Left forelimb (tissue), 1 donor: Measurements from ENCODE around the gene GRK5.
A peak's percentile ranks its signal among the peaks of the same experiment; 100 is the strongest.
"Not testable (repeated sequence)": the region's sequence is repeated elsewhere in the genome, so short reads cannot be mapped to it uniquely, and the experiment has no call there.

Experiments used
- DNase-seq: peaks from one replicate; pipeline ENCODE4 v3.0.0-alpha.2; 2018; ENCODE audit warnings: low spot score

GRK5 gene

DNA sequence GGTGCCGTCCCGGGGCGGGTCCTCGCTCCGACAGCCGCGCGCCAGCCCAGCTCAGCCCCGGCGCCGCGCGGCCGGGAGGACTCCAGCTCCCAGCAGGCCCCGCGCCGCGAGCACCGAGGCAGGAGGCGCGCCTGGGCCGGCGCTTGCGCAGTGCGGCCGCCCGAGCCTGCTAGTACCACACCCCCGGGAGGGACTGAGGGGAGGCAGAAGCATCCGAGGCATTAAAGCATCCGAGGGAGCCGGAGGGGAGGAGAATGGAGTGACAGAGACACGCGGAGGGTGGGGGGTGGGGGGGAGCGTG is at the start of gene GRK5:
Gene GRK5, plus strand, starts transcription at position 206 of the 301 bp plus-strand sequence. CDS start 347 bp downstream, outside the sequence.
- peak; percentile 96 for DNase-seq

DNA sequence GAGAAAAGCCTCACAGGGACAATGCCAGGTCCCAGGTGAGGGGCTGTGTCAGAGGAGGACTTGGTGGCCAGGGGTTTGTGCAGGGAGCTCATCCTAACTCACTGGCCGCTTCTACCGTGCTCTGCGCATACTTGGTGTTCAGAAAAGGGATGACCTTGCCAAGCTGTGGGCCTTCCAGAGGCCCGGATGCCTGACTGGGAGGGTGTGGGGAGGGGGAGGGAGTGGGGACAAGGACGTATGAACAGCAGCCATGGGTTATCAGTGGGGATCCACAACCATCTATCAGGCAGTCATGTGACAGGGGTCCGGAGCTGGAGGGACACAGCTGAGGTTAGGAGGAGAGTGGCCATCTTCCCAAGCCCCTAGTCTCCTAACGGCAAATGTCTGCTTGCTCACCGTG is 48.0 kb upstream of the GRK5 start:
- no peak for DNase-seq

GRCh38 chr10:119161680-119162451 is 45.5 kb upstream of the GRK5 start:
- no peak for DNase-seq

DNA sequence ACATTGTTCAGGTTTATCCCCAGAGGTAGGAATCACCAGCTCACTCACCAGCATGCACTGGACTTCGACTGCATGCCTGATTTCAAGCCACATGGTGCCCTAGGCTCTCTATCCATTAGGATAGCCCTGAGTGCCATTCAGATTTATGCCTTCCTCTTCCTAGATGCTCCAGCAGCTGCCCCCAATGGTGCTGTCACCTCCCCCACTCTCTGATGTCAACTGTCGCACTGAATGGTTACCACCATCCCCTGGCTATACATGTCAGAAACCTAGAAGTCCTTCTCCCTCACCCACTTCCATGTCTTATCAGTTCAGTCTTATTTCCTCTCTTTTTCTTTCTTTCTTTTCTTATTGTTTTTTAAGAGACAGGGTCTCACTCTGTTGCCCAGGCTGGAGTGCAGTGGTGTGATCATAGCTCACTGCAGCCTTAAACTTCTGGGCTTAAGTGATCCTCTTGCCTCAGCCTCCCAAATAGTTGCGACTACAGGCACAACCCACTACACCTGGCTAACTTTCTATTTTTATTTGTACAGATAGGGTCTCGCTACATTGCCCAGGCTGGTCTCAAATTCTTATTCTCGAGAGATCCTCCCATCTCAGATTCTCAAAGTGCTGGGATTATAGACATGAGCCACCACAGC is 44.8 kb upstream of the GRK5 start:
- DNase-seq, result no peak

DNA sequence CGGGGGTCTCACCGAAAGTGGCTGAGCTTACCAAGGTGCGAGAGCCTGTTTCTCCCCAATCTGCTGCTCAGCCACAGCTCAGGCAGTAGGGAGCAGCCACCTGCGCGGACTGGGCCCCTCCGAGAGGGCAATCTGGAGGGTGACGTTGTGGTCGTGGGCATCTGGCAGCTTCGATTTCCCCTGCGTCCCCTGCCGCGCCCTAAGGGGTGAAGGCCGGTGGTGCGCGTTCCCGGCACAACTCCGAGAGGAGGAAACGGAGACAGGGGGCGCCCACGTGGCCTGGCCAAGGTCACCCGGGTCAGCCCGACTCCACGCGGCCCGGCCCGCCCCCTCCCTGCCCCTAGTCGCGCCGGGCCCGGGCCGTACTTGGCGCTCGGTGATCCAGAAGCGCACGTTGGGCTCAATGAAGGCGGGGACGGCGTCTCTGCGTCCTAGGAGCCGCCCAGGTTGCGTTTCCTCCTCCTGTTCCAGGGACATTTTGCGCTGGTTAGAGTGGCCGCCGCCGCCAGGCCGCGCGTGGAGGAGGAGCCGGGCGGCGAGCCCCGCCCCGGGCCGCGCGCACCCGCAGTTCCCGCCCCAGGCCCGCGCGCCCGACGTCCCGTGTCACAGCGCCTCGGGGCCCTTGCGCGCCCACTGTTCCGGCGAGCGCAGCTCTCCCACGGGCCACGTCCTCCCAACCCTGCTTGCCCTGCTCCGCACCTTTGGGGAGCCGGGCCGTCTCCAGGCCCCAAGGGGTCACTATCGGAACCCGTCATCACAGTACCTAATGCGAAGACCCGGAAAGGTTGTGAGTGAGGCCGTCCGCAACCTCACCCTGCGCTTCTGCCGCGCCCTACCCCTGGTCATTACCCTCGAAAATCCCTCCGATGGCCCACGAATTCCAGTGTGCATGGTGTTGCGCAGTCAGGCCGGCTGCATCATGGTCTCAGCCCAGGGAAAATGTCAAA is 41.9 kb upstream of the GRK5 start, which contains the start of gene SFXN4:
Gene SFXN4, minus strand, starts transcription at position 544 of the 947 bp plus-strand sequence. Its CDS starts 67 bp downstream, at position 477.
- peak; percentile 90 for DNase-seq

DNA sequence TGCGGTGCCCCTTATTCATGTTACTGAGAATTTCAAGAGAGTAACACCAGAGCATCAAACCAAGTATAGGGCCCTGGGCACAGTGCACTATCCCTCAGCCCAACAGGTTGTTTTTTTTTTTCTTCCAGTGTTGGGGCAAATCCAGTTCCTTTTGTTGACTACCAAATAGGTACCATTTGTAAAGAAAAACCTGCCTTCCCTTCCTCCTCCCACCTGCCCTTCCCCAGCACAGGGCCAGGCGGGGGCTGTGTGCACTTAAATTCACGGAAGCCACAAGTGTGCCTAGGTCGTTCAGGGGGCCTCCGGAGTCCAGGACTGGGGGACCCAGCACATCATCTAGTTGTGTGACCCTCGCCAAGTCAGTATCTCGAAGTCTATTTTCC is 41.3 kb upstream of the GRK5 start:
- no peak for DNase-seq

GRCh38 chr10:119166564-119166963 is 40.8 kb upstream of the GRK5 start:
- DNase-seq, result no peak

DNA sequence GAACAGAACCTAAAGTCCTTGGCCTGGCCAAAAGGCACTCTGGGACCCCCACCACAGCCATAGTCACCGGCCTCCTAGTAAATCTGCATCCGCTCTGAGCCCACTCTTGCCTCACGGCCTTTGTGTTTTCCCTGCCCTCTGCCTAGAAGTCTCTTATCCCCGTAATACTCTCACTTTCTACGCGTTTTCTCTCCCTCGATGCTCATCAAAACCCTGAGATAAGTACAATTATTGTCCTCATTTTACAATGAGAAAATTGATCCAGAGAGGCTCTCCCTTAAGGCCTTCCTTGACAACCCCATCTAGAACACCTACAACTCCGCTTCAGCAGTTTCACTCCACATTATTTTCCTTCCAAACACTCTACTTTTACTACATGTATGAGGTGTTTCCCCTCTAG is 40.3 kb upstream of the GRK5 start:
- no peak for DNase-seq

- DNase-seq, result no peak
Measured at GRCh38 chr10:119174109-119174508, 33.3 kb upstream of the GRK5 start.

DNA sequence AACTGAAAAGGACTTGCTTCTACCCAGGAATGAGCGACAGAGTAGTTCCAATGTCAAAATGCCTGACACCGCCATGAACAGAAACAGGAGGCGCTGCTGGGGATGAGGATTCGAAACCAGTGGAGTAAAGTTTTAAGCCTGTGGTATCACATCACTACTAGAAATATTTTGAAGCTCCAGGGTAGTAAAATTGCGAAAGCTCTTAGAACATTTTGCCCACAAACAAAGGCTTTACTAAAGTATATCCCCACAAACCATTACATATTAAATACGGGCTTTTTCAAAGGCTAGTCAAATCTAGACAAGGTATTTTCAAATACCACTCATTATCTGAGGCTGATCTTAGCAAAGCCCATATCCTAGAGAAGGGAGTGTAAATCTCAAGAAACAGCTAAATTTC is 31.2 kb upstream of the GRK5 start:
- no peak for DNase-seq

- no peak for DNase-seq
Measured at GRCh38 chr10:119177708-119178371, 29.5 kb upstream of the GRK5 start.

DNA sequence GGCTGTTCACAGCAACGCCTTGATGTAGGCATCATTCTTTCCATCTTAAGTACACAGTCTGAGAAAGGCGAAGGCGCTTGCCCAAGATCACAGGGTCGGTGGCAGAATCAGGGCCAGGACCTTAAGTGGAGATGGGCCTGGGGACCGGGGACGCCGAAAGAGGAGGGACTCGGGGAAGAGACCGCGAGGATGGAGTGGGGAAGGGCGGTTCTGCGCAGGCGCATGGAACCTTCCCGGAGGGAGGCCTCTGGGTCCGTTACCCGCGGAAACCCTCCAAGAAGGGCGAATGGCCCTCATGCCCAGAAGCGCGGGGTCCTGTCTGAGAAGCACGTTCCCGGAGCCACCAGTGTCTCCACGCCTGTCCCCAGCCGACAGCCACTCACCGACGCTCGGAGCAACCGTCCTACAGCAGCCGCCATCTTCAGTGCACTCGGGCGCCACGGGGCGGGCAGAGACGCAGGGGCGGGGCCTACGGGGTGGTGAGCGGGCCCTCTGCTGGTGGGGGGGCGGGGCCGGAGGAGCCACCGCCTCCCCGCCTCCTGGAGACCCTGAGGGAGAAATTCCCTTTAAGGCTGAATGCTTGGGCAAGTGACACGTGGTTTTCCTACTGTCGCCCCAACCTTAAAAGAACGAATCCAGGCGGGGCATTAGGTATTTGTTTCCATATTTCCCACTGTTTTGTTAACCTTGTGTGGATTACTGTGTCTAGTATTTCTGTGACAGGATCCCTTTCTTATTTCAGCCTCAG is 28.8 kb upstream of the GRK5 start, which contains the start of gene PRDX3:
Gene PRDX3, minus strand, starts transcription at position 441 of the 748 bp plus-strand sequence. Its CDS starts 22 bp downstream, at position 419.
- peak; percentile 96 for DNase-seq

- not testable (repeated sequence) for DNase-seq
Measured at GRCh38 chr10:119180850-119181400, 26.4 kb upstream of the GRK5 start.

- no peak for DNase-seq
Measured at GRCh38 chr10:119183664-119184412, 23.5 kb upstream of the GRK5 start.

- DNase-seq, result no peak
Measured at GRCh38 chr10:119189811-119190282, 17.5 kb upstream of the GRK5 start.

- DNase-seq, result no peak
Measured at GRCh38 chr10:119190353-119190752, 17.0 kb upstream of the GRK5 start.

DNA sequence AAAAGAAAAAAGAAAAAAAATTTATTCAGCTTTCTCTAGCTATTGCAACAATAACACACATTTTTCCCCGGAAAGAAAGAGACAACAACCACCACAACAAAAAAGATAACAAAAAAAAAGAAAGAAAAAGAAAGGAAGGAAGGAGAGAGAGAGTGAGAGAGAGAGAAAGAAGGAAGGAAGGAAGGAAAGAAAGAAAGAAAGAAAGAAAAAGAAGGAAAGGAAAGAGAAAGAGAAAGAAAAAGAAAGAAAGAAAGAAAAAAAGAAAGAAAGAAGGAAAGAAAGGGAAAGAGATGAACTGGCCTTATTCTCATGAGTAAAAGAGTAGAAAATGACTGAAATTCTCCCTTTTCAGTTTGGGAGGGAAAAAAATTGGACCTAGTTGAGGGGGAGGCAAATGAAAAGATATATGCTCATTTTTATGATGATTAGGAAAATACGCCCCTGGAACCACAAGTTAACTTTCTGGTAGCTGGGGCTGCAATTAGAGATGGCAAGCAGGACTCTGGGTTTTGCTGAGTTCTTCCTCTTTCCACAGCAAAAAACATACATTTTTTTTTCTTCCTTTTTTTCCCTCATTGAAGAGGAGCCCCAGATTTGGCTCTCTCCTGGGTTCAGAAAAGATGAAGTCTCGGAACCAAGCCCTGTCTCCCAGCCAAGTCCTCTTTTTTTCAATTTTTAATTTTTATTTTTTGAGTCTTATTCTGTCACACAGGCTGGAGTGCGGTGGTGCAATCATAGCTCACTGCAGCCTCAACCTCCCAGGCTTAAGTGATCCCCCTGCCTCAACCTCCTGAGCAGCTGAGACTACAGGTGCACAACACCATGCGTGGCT is 16.2 kb upstream of the GRK5 start:
- DNase-seq, result no peak

GRCh38 chr10:119191881-119192280 is 15.5 kb upstream of the GRK5 start:
- no peak for DNase-seq

DNA sequence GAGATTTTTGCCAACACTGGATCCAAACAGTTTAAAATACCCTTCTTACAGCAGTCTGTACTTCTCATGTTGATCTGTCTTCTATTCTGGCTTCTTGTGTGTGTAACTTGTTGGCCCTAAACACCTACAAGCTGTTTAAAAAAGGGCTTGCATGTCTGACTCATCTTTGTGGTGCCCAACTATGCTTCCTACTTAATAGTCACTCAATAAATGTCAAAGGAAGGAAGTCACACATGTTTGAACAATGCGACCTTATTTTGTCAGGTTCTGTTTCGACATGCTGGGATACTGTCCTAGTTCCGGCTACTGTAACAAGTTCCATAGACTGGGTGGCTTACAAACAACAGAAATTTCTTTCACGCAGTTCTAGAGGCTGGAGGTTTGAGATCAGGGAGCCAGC is 9.4 kb upstream of the GRK5 start:
- no peak for DNase-seq
